ENCODE measurements around the gene CHCHD3. TPM values are rescaled to one million over a fixed set of nuclear protein-coding genes. Genes with fewer than 3 reads are reported as not detected.

CHCHD3 gene
- total and polyA plus RNA-seq, 2 experiments from 2014 or later, result 65.3 to 68.5 TPM

DNA sequence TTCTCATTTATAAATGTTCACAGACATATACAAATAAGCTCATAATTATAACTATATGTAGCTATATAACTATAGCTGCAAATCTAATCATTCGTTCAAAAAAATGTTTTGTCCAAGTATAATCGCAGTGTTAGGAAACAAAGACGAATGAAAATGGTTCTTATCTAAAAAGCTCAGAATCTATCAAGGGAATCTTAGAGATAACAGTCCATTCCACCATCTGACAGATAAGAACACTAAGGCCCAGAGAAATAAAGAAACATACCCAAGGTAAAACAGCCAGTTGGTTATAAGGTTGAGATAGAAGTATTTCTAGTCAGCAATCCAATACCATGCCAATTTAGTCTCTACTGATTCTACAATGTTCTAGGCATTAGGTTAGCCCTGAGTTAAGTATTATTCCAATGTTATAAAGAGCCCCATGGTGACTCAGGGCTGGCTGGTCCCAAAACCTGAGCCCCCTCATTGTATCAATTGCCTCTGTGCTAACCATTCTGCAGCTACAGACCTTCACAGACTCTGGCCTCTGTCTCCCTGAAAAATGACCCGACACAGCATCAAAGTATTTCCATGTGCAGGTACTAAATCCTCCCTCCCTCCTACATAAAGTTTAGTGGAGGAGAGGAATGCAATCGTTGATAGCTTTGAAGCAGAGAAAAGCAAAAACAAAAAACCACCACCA lies 30.0 kb downstream of the CHCHD3 start:
- Histone ChIP-seq H3K27me3 (no peaks in the 10 kb centered on the region), H3K27ac (no peak overlapping the region), H3K79me2 (peaks cover 79% of the 10 kb centered on the region), H3K9me2 (replicated peaks; ENCODE audit: insufficient read depth) (no peaks in the 10 kb centered on the region), H3K4me3 (no peak overlapping the region), H3K4me1 (ENCODE audit: insufficient read depth) (peaks cover 9% of the 10 kb centered on the region), H3K9me3 (ENCODE audit: low read depth) (no peaks in the 10 kb centered on the region), H4K20me1 (ENCODE audit: insufficient read depth, poor library complexity, severe bottlenecking) (peaks cover 10% of the 10 kb centered on the region), H3K36me3 (replicated peaks; ENCODE audit: insufficient read depth, low read depth) (no peaks in the 10 kb centered on the region), H3K4me2 (no peak overlapping the region), H2AFZ (no peak overlapping the region)
- DNase-seq (ENCODE audit: low spot score), result no peak
- WGBS (ENCODE audit: low lambda C conversion rate, missing lambda C conversion rate), result 54% methylated on average over 5 of the region's 5 CpGs
- TF ChIP-seq EZH2 (IDR thresholded peaks at IDR 0.05; ENCODE audit: borderline replicate concordance) (no peak), EZH2phosphoT487 (IDR thresholded peaks at IDR 0.05; ENCODE audit: low read depth, severe bottlenecking, unreplicated experiment) (no peak)
- TF ChIP-seq, protein P1, sequence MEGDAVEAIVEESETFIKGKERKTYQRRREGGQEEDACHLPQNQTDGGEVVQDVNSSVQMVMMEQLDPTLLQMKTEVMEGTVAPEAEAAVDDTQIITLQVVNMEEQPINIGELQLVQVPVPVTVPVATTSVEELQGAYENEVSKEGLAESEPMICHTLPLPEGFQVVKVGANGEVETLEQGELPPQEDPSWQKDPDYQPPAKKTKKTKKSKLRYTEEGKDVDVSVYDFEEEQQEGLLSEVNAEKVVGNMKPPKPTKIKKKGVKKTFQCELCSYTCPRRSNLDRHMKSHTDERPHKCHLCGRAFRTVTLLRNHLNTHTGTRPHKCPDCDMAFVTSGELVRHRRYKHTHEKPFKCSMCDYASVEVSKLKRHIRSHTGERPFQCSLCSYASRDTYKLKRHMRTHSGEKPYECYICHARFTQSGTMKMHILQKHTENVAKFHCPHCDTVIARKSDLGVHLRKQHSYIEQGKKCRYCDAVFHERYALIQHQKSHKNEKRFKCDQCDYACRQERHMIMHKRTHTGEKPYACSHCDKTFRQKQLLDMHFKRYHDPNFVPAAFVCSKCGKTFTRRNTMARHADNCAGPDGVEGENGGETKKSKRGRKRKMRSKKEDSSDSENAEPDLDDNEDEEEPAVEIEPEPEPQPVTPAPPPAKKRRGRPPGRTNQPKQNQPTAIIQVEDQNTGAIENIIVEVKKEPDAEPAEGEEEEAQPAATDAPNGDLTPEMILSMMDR (IDR thresholded peaks at IDR 0.05; ENCODE audit: poor library complexity), result no peak

DNA sequence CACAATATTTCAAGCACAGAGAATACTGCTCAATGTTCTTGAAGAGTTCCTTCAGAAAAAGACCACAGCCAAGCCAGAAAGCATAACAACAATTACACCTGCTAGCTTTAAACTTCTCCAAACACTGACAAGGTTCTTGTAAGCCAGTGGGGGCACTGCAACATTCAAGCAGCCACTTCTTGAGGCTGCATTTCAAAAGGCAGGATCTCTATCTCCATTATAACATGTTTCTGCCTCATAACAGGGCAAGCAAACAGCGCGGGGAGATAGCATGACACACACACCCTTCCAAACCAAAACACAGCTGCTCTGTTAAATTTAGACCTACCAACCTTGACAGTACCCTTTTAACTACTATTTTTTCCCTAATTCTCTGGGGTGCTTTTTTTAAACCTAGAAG lies 30.8 kb downstream of the CHCHD3 start:
- Histone ChIP-seq H3K27ac (no peak overlapping the region), H4K20me1 (ENCODE audit: insufficient read depth, poor library complexity, severe bottlenecking) (peaks cover 10% of the 10 kb centered on the region), H3K36me3 (replicated peaks; ENCODE audit: insufficient read depth, low read depth) (no peaks in the 10 kb centered on the region), H3K79me2 (peaks cover 75% of the 10 kb centered on the region), H3K4me3 (no peak overlapping the region), H2AFZ (no peak overlapping the region), H3K9me2 (replicated peaks; ENCODE audit: insufficient read depth) (no peaks in the 10 kb centered on the region), H3K27me3 (no peaks in the 10 kb centered on the region), H3K9me3 (ENCODE audit: low read depth) (no peaks in the 10 kb centered on the region), H3K4me2 (no peak overlapping the region), H3K4me1 (ENCODE audit: insufficient read depth) (peaks cover 9% of the 10 kb centered on the region)
- 30% methylated on average over 2 of the region's 2 CpGs for WGBS (ENCODE audit: low lambda C conversion rate, missing lambda C conversion rate)
- TF ChIP-seq EZH2 (IDR thresholded peaks at IDR 0.05; ENCODE audit: borderline replicate concordance), result no peak
- TF ChIP-seq, protein P1 (IDR thresholded peaks at IDR 0.05; ENCODE audit: poor library complexity), result peak; percentile 40
- TF ChIP-seq EZH2phosphoT487 (IDR thresholded peaks at IDR 0.05; ENCODE audit: low read depth, severe bottlenecking, unreplicated experiment), result no peak
- DNase-seq (ENCODE audit: low spot score), result peak; percentile 38

DNA sequence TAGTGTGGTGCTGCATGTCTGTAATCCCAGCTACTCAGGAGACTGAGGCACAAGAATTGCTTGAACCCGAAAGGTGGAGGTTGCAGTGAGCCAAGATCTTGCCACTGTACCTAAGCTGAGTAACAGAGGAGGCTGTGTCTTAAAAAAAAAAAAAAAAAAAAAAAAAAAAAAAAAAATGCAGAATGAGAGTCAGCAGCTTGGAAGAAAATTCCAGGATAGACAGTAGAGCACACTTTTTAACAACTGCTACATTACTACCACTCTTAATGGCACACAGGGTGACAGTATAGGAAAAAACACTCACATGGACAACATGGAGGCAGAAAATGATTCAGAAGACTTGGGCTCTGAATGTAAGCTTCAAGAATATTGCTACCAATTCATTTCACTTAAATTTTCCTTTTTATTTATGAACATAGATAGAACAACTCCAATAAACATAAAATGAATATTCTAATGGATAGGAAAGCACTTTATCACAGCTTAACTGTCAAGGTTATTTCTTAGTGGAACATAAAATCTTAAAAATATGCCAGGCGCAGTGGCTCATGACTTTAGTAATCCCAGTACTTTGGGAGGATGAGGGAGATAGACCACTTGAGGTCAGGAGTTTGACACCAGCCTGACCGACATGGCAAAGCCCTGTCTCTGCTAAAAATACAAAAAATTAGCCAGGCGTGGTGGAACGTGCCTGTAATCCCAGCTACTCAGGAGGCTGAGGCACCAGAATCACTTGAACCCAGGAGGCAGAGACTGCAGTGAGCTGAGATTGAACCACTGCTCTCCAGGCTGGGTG lies 31.5 kb downstream of the CHCHD3 start:
- H3K4me3 ChIP-seq, result no peak overlapping the region
- no peak overlapping the region for H2AFZ ChIP-seq
- H3K27me3 ChIP-seq, result no peaks in the 10 kb centered on the region
- no peak for DNase-seq (ENCODE audit: low spot score)
- TF ChIP-seq, protein P1 (IDR thresholded peaks at IDR 0.05; ENCODE audit: poor library complexity), result no peak
- TF ChIP-seq EZH2phosphoT487 (IDR thresholded peaks at IDR 0.05; ENCODE audit: low read depth, severe bottlenecking, unreplicated experiment) (no peak), EZH2 (IDR thresholded peaks at IDR 0.05; ENCODE audit: borderline replicate concordance) (no peak)
- peaks cover 9% of the 10 kb centered on the region for H3K4me1 ChIP-seq (ENCODE audit: insufficient read depth)
- WGBS (ENCODE audit: low lambda C conversion rate, missing lambda C conversion rate), result 70% methylated on average over 5 of the region's 5 CpGs
- no peak overlapping the region for H3K27ac ChIP-seq
- no peaks in the 10 kb centered on the region for H3K9me2 ChIP-seq (replicated peaks; ENCODE audit: insufficient read depth)
- H3K79me2 ChIP-seq, result peaks cover 77% of the 10 kb centered on the region
- no peaks in the 10 kb centered on the region for H3K9me3 ChIP-seq (ENCODE audit: low read depth)
- no peaks in the 10 kb centered on the region for H3K36me3 ChIP-seq (replicated peaks; ENCODE audit: insufficient read depth, low read depth)
- peaks cover 10% of the 10 kb centered on the region for H4K20me1 ChIP-seq (ENCODE audit: insufficient read depth, poor library complexity, severe bottlenecking)
- H3K4me2 ChIP-seq, result no peak overlapping the region

Data from hepatocyte (in vitro differentiated cells).